Measurements from ENCODE around the gene NTRK3.

NTRK3 gene

DNA sequence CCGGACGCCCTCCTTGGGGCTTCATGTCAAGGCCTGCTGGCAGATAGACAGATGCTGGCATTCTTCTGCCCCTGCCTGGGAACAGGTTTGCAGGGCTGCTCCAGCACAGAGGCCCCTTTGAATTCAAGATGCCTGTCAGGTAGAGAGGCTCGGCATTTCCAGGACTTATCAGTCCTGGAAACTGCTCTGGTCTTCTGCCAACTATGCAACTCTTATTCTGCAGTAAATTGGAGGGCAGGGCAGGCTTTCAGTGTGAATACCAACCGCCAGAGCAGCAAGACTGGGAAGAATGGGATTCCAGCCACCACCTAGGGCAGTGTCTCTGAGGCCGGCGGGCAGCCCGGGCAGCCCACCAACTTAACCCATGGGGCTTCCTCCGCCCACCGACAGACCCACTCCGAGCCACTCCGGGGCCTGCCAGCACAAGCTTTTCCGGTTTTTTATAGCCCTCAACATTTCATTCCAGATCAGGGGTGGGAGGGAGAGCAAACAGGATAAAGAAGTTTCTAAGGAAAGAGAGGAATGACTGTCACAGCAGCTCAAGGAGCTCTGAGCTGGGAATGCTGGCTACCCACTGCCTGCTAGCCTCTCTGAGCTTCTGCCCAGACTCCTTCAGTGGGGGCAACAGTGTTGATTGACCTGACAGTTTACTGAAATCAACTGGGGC is 140.9 kb downstream of the NTRK3 start:
- no peak for TF ChIP-seq JUND (IDR thresholded peaks at IDR 0.05; ENCODE audit: low read depth)

DNA sequence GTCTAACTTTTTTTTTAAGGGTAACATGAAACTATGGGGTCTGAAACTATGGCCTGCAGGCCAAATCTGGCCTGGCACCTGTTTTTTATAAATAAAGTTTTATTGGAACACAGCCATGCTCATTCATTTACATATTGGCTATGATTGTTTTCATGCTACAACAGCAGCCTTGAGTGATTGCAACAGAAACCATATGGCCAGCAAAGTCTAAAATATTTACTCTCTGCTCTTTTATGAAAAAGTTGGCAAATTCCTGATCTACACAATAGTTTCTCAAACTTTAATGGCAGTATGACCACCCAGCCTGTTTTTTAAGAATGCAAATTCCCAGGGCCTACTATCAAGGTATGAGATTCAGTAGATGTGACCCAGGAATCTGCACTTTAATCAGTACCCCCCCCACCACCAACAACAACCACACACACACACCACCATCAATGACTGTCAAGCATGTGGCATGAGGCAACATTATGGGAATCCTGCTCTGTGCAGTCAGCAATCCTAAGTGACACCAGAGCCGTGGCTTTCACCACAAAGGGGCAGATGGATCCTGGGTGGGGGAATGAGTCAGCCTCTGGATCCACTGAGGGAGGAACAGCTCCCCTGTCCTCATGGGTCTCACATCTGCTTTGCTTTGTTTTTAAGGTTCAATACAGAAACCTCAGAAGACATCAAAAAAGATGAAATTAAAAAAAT is 142.8 kb downstream of the NTRK3 start:
- TF ChIP-seq JUND (IDR thresholded peaks at IDR 0.05; ENCODE audit: low read depth), result no peak
- DNase-seq (ENCODE audit: low read depth in 1 of 2, low spot score in 1 of 2), result no peak
- in situ Hi-C loops (cut with HindIII; ENCODE audit: low pct_unique_long_range_greater_than_20kb, low sequenced_read_pairs), result no loop called here

More for the DNA sequence above, 140.9 kb downstream of the NTRK3 start:
- DNase-seq (ENCODE audit: low read depth in 1 of 2, low spot score in 1 of 2), result no peak
- in situ Hi-C loops (cut with HindIII; ENCODE audit: low pct_unique_long_range_greater_than_20kb, low sequenced_read_pairs), result no loop called here

DNA sequence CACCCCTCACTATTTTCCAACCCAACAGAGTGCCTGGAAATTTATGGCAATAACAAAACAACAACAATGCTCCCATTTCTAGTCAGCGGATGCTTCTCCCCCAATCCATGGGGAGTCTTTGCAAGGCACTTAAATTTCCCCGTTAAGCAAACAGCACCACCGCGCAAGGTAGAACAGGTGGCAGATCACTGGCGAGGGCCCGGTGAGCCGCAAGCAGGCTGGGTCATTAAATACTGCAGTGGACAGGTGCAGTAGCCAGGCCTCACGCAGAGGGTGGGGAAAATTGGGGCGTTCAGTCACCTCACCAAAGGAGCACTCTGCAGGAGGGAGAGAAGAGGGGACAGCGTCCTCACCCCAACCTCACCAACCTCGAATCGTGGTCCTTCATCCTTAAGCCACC is 147.5 kb downstream of the NTRK3 start:
- in situ Hi-C loops (cut with HindIII; ENCODE audit: low pct_unique_long_range_greater_than_20kb, low sequenced_read_pairs), result no loop called here
- no peak for DNase-seq (ENCODE audit: low read depth in 1 of 2, low spot score in 1 of 2)
- no peak for TF ChIP-seq JUND (IDR thresholded peaks at IDR 0.05; ENCODE audit: low read depth)

DNA sequence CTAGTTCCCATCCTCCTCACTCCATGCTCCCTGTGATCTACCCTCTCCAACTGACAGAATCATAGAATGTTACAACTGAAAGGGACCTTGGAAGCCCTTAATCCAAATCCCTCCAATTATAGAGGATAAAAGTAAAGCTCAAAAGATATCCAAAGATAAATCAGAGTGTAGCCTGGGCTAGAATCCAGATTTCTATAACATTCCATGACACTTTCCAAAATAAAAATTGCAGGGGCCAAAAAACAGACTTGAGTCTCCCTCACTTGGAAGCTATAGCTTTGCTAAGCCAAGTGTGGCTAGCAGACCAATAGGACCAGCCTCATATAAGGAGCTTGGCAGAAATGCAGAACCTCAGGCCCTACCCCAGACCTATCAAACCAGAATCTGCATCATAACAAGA is 148.1 kb downstream of the NTRK3 start:
- in situ Hi-C loops (cut with HindIII; ENCODE audit: low pct_unique_long_range_greater_than_20kb, low sequenced_read_pairs), result no loop called here
- no peak for DNase-seq (ENCODE audit: low read depth in 1 of 2, low spot score in 1 of 2)
- no peak for TF ChIP-seq JUND (IDR thresholded peaks at IDR 0.05; ENCODE audit: low read depth)

DNA sequence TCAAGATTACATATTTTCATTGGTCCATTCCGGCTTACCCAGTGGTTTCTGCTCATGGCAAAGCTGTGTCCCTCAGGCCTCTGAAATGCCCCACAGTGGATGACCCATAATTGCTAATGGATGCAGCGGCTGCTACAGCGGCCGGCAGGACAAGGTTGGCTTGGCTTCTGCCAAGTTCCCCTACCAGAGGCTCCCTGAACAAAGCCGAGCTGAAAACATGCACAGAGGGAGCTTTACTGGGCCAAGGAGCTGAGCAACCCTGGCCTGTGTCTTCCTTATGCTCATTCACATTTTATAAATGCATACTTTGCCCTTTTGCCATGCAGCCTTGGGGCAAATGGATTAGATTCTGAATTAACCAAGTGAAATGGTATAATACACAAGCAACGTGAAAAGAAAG is 150.5 kb downstream of the NTRK3 start:
- in situ Hi-C loops (cut with HindIII; ENCODE audit: low pct_unique_long_range_greater_than_20kb, low sequenced_read_pairs), result no loop called here
- DNase-seq (ENCODE audit: low read depth in 1 of 2, low spot score in 1 of 2), result no peak
- no peak for TF ChIP-seq JUND (IDR thresholded peaks at IDR 0.05; ENCODE audit: low read depth)

DNA sequence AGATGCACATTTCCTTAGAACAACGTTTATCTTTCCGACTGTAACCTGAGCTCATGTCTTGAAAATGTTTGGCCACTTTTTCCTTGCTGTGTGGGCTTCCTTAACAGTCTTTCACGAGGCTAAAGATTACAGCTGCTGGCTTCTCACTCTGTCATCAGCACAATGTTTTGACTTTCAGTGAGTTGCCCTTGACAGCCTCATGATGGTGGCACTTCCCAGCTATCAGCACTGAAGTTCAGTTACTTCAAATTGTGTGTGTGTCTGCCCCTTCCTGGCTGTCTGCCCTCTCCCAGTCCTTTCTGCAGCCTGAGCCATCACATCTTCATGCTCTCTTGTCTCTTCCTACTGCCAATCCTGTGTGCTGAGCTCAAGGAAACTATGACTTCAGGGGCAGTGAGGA is 152.2 kb downstream of the NTRK3 start:
- no peak for TF ChIP-seq JUND (IDR thresholded peaks at IDR 0.05; ENCODE audit: low read depth)
- in situ Hi-C loops (cut with HindIII; ENCODE audit: low pct_unique_long_range_greater_than_20kb, low sequenced_read_pairs), result no loop called here
- no peak for DNase-seq (ENCODE audit: low read depth in 1 of 2, low spot score in 1 of 2)

DNA sequence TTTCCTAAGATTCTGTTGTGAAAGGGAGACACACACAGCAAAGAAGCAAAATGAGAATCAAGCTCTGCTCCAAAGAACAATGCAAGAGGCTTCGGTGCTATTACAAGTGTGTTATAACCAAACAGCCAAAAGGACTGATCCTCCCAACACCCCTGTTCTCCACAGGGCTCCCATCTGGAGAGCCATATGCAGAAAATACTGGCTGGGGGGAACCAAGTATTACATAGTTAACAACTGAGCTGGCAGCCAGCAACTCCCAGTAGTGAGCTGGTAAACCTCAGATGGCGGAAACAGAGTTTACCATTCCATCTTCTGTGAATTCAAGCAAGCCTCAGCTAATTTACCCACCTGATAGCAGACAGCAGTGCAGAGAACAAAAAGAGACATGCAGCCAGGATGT is 156.4 kb downstream of the NTRK3 start:
- TF ChIP-seq JUND (IDR thresholded peaks at IDR 0.05; ENCODE audit: low read depth), result no peak
- in situ Hi-C loops (cut with HindIII; ENCODE audit: low pct_unique_long_range_greater_than_20kb, low sequenced_read_pairs), result no loop called here
- DNase-seq (ENCODE audit: low read depth in 1 of 2, low spot score in 1 of 2), result no peak

DNA sequence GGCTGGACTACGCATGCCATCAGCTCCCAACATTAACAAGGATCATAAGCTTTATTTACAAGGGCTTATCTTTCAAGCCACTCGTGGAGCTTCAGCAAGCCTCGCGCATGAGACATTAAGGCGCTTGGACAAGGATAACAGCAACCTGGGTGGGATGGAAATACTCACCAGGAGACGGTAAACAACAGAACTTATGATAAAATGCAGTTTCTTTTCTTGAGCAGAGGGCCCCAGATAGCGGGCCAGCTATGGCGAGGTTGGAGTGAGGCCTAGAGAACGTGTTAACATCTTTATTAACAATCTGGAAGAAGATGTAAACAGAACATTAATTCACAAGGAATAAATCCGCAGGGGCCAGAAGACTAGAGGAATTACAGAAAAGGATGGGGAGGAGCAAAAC is 158.2 kb downstream of the NTRK3 start:
- TF ChIP-seq JUND (IDR thresholded peaks at IDR 0.05; ENCODE audit: low read depth), result no peak
- in situ Hi-C loops (cut with HindIII; ENCODE audit: low pct_unique_long_range_greater_than_20kb, low sequenced_read_pairs), result no loop called here

DNA sequence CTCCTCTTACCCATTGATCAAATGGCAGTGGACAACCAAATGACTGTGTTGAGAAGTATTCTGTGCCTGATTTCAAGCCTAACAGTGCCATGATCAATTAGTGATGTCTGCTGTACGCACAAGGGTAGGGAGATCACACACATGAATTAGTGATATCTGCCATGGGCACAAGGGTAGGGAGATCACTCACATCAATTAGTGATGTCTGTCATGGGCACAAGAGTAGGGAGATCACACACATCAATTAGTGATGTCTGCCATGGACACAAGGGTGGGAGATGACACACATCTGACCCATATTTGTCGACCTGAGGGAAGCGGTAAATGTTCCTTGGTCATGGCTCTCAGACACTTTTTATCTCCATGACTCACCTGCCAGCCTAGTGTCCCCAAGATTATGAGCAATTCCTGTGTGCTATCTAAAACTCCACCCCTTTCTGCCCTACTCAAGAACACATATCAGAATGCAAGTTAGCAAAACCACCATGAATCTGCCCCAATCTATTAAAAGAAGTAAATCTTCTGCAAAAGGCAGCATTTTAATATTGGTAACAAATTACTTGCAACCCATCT is 165.0 kb downstream of the NTRK3 start:
- no peak for TF ChIP-seq JUND (IDR thresholded peaks at IDR 0.05; ENCODE audit: low read depth)
- in situ Hi-C loops (cut with HindIII; ENCODE audit: low pct_unique_long_range_greater_than_20kb, low sequenced_read_pairs), result no loop called here
- DNase-seq (ENCODE audit: low read depth in 1 of 2, low spot score in 1 of 2), result no peak

More for the DNA sequence above, 158.2 kb downstream of the NTRK3 start:
- DNase-seq (ENCODE audit: low read depth in 1 of 2, low spot score in 1 of 2), result no peak

DNA sequence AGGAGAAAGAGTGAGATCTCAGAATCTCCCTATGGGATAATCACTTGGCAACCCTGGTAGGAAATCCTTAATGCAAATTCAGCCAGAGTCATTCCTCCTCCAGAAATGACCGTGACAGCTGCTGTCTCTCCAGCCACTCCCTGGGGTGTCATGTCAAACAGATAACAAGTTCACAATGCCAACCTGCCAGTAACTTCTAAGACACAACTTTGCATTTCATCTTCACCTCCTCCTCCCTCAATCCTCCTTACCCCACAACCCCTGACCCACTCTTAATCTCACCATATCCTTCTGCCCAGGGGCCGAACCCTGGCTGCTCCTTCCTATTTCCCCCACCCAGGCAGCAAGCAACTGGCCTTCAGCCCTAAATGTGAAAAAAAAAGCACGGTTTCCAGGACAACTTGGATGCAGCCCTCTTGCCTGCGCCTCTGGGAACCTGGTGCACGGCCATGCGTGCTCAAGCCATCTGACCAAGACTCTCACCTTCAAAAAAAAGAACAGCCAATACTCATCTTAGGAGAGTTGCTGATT is 166.0 kb downstream of the NTRK3 start:
- TF ChIP-seq JUND (IDR thresholded peaks at IDR 0.05; ENCODE audit: low read depth), result no peak
- no peak for DNase-seq (ENCODE audit: low read depth in 1 of 2, low spot score in 1 of 2)
- in situ Hi-C loops (cut with HindIII; ENCODE audit: low pct_unique_long_range_greater_than_20kb, low sequenced_read_pairs), result no loop called here

DNA sequence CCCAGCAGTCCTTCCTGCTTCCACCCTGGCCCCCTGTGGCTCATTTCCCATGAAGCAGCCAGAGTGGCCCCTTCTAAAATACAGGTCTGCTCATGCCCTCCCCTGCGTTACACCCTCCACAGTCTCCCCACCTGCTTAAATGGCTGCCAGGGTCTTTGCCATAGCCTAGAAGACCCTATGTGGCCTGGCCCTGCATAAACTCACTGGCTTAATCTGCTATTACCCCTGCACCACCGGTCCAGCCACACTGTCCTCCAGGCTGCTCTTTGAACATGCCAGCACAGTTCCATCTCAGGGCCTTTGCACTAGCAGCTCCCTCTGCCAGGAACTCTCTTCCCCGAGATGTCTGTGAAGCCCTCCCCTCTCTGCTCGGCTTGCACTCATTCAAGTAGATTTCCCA is 166.8 kb downstream of the NTRK3 start:
- no peak for TF ChIP-seq JUND (IDR thresholded peaks at IDR 0.05; ENCODE audit: low read depth)
- DNase-seq (ENCODE audit: low read depth in 1 of 2, low spot score in 1 of 2), result no peak
- in situ Hi-C loops (cut with HindIII; ENCODE audit: low pct_unique_long_range_greater_than_20kb, low sequenced_read_pairs), result no loop called here

DNA sequence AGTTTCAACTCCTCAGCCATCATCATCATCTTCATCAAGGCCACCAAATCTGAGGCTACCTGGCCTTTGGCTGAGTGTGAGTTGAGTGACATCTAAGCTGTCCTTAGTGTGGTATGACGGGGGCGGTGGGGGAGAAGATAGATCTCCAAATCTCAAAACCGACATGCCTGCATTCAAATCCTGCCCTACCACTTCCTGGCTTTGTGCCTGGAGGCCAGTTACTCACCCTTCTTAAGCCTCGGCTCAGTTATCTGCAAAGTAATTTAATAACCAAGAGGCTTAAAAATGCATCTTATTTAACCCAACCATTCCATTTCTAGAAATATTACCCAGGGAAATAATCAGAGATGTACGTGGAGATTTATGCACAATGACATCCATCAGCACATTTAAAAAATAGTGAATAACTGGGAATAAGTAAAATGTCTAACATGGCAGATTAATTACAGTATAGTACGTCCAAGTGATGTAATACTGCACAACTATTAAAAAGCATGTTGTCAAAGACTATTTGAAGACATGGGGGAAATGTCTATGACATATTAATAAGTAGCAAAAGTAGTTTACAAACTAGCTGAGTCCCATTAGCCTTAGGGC is 167.4 kb downstream of the NTRK3 start:
- DNase-seq (ENCODE audit: low read depth in 1 of 2, low spot score in 1 of 2), result no peak
- TF ChIP-seq JUND (IDR thresholded peaks at IDR 0.05; ENCODE audit: low read depth), result no peak
- in situ Hi-C loops (cut with HindIII; ENCODE audit: low pct_unique_long_range_greater_than_20kb, low sequenced_read_pairs), result no loop called here
